Measurements from ENCODE around the gene P2RX2. TPM values are rescaled to one million over a fixed set of nuclear protein-coding genes. Genes with fewer than 3 reads are reported as not detected.
"Not testable (repeated sequence)": the region's sequence is repeated elsewhere in the genome, so short reads cannot be mapped to it uniquely, and the experiment has no call there.

Gene P2RX2
- total RNA-seq, 1 donor from 2014 or later: not detected

DNA sequence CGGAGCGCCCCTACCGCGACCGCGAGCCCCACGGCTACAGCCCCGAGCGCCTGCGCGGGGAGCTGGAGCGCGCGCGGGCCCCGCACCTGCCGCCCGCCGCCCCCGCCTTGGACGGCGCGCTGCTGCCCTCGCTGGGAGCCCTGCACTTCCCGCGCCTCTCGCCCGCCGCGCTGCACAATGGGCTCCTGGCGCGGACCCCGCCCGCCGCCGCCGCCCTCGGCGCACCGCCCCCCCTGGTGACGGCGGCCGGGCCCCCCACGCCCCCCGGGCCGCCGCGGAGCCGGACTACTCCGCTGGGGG, 35.2 kb upstream of the P2RX2 start:
- intact Hi-C loops (cut with micrococcal nuclease): no loop called here

DNA sequence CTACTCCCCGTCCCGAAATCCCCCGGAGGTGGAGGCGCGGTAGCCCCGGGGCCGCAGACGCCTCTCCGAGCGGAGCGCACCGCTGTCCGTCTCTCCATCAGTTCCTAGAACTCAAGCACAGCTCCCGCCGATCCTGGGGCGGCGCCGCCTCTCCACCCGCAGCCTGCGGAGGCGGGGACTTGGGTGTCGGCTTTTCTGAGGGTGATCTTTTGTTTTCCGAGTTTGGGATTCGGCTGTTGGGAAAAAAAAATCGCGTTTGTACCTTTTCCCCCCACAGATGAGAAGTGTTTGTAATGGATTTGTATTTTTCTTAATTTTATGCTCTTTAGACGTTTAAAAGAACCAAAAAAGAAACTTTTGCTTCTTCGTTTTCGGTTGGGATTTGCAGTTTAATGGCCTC, 34.8 kb upstream of the P2RX2 start:
- intact Hi-C loops (cut with micrococcal nuclease): no loop called here

DNA sequence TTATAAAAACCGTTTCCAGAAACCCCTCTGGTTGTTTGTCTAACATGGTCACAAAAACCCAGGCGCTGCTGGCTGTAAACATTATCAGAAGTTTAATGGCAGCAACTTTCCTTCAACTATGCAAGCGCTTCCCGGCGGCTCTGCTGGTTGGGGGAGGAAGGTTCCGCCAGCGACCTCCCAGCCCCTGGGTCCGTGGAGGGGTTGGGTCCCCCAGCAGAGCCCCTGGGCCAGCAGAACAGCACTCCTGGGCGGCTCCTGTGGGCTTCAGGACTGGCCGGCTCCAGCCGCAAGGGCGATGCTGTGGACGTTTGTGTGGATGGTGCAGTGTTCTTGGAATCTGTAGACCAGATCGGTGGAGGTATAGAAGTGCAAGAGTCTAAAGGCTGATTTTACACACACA, 34.1 kb upstream of the P2RX2 start:
- intact Hi-C loops (cut with micrococcal nuclease): no loop called here

DNA sequence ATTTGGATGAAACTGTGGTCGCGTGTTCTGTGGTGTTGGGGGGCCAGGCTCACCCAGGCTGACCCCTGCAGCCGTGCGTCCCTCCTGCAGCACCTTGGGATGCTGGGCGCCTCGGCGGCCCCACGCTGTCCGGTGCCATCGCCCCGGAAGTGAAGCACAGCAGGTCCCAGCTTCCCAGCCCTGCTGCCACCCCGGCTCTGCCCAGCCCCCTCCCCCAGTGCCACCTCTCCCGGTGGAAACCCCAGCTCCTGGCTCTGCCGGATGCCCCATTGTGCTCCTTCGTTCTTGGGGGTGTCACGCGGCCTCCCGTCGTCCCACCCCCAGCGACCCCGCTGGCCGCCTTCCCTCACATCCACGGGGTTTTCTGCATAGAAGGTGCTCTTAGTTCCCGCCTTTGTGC, 33.4 kb upstream of the P2RX2 start:
- intact Hi-C loops (cut with micrococcal nuclease): no loop called here

DNA sequence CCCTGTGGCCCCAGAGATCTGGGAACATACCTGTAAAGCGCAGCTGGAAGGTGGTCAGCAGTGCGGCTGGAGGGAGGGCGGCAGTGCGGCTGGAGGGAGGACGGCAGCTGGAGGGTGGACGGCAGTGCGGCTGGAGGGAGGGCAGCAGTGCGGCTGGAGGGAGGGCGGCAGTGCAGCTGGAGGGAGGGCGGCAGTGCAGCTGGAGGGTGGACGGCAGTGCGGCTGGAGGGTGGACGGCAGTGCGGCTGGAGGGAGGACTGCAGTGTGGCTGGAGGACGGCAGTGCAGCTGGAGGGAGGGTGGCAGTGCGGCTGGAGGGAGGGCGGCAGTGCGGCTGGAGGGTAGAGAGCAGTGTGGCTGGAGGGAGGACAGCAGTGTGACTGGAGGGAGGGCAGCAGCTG, 31.6 kb upstream of the P2RX2 start:
- intact Hi-C loops (cut with micrococcal nuclease): no loop called here

DNA sequence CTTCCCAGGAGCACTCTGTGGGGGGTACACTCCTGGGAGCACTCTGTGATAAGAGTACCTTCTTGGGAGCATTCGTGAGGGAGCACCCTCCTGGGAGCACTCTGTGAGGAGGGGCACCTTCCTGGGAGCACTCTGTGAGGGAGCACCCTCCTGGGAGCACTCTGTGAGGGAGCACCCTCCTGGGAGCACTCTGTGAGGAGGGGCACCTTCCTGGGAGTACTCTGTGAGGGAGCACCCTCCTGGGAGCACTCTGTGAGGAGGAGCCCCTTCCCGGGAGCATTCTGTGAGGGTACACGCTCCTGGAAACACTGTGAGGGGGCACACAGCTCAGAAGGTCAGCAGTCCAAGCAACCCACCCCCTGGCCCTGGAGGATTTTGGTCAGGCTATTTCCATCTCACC, 30.8 kb upstream of the P2RX2 start:
- intact Hi-C loops (cut with micrococcal nuclease): no loop called here

DNA sequence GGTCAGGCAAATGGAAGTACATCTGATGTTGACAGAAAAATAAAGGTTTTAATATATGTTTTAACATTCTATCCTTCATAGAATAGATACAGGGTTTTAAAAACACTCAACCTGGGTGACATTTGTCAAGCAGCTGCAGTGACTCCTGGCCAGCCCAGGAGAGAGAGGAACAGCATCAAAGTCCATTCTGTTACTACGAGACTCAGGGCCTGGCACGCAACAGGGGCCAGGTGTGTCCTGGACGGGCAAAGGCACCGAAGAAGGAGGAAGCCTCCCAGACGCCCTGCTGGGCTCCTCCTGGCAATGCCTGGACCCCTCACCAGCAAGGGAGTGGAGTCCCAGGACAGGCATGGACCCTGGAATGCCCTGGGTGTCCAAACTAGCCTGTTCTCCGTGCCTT, 30.3 kb upstream of the P2RX2 start:
- intact Hi-C loops (cut with micrococcal nuclease): no loop called here

DNA sequence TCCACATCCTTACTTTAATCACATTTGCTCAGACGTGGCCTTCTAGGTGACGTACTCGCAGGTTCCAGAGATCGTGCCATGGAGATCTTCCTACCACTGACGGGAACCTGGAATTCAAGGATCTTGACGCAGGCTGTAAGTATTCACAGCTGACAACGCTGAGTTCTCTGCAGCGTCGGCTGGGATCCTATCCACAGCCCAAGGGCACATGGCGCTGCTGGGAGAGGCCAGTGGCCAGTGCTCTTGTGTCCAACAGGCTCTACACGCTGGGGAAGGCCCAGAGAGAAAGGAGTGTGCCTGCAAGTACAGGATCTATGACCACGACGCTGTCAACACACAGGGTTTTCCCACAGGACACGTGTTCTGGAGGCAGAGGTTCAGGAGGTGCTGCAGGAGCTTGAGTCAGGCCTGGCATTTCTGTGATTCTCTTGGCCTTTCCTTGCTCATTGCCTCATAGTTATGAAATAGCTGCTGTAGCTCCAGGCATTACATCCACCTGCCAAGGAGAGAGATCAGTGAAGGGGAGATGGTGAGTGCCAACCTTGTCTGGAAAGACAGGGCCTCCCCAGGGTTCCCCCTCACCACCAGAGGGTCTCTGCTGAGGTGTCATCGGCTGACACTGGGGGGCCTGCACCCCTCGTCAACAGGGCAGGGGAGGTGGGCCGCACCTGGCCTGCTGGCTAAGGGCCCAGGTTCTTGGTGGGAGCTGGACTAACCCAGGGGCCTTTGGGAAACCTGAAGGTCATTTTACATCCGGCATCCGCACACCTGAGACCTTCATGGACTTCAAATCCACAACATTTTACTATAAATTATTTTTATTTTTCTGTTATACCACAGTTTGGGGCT, 29.5 kb upstream of the P2RX2 start:
- intact Hi-C loops (cut with micrococcal nuclease): no loop called here

DNA sequence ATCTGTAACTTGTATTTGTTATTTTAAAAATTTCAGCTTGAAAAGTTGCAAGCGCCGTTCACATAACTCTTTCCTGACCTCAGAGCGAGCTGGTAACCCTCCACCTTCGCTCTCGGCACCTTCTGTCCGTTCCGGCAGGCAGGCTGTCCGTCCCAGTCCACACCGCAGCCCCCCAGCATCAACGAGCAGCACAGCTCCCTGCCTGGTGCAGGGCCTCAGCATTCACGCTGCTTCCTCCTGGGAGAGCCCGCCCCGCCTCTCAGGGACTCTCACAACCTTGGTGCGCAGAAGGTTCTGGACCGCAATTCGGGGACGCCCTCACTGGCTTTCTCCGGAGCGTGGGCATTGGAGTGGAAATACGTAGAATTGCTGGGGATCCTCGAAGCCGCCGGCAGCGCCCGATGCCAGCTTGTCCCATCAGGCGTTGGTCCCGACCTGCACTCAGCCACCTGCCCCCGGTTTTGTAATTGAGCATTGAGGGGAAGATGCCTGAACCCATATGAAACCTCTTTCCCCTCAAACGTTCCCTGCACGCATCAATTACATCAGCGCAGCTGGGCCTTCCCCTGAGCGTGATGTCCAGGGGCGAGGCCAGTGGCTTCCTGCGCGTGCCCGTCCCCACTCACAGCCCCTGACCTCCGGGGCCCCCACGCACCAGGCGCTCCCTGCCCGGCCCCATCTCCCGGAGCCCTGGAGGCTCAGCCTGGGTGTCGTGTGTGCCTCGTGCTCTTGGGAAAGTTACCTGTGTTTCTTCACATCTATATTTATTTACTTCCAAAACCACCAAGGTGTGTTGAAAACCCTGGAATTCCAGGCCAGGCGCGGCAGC, 27.3 kb upstream of the P2RX2 start:
- intact Hi-C loops (cut with micrococcal nuclease): no loop called here

DNA sequence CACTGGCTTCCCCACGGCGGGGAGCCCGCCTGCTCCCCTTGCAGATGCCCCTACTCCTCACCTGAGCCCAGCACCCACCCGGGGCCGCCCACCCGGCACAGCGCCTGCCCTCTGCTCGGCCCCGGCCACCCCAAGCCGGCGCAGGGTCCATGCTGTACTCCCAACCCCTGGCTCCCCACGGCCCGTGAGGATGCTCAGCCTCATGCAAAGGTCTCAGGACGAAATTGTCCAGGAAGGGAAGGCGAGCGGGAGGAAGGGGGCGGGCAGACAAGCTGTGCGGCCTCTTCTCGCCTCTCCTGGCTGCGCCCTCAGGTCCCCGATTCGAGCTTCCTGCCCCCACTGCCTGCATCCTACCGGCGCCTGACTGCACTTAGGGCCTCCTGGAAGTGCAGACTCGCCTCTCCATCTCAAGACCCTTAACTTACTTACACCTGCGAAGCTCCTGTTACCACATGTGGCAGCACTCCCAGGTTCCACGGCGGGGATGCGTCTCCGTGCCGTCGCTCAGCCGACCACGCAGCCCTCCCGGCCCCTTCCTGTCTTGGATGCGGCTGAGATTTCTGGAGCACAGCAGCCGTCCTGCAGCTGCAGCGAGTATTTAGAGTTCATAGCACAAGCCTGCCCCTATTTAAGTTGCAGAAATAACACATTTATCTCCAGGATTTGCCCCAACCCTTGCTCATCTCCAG, 26.1 kb upstream of the P2RX2 start:
- intact Hi-C loops (cut with micrococcal nuclease): no loop called here

DNA sequence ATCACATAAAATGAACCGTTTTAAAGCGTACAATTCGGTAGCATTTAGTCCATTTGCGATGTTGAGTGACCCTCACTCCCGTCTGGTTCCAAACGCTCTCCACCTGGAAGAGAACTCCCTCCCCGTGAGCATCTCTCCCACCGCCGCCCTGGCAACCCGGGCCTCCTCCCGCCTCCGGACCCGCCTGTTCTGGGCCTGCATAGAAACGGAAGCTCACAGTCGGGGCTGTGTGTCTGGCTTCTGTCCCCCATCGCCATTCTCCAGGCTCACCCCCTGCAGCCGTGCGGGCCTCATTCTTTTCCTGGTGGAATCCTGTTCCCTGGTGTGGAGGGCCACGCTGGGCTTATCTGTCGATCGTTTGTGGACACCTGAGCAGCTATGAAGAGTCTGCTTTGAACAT, 25.5 kb upstream of the P2RX2 start:
- intact Hi-C loops (cut with micrococcal nuclease): no loop called here

DNA sequence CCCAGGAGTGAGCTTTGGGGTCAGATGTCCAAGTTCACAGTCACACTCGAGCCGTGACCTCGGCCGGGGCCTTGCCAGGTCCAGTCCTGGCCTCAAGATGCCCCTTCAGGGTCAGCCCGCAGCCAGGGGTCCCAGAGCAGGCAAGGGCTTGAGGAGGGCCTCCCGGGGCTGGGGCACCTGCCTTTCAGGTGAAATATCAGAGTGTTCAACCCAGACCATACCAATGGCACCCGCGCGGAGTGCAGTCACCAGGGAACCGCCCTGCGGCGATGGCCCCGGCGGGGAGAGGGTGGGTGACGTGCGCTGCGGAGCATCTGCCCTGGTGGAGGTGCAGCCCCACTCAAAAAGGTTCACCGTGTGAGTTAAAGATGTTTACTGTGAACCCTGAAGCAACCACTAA, 25.1 kb upstream of the P2RX2 start:
- intact Hi-C loops (cut with micrococcal nuclease): no loop called here

DNA sequence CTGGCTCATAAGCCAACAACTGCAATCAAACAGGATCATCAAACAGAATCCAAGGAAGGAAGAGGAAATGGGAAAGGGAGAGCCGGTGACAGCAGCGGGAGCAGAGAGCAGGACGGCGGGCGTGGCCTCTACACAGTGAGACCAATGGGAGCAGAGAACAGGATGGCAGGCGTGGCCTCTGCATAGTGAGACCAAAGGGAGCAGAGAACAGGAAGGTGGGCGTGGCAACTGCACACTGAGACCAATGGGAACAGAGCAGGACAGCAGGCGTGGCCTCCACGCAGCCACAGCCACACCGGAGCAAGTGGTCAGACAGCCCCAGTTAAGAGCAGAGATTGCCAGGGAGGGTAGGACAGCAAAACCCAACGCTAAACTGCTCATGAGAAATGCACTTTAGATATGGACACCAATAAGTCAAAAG, 24.6 kb upstream of the P2RX2 start:
- intact Hi-C loops (cut with micrococcal nuclease): no loop called here

DNA sequence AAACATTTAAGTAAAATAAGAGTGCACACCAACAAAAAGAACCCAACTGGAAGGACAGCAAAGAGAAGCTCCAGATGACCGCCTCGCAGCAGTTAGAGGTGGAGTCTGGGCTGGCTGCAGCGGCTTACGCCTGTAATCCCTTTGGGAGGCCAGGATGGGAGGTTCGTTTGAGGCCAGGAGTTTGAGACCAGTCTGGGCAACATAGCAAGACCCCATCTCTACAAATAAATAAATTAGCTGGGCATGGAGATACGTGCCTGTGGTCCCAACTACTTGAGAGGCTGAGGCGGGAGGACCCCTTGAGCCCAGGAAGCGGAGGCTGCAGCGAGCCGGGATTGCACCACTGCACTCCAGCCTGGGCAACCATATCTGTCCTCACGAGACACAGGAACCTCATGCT, 23.4 kb upstream of the P2RX2 start:
- intact Hi-C loops (cut with micrococcal nuclease): no loop called here

DNA sequence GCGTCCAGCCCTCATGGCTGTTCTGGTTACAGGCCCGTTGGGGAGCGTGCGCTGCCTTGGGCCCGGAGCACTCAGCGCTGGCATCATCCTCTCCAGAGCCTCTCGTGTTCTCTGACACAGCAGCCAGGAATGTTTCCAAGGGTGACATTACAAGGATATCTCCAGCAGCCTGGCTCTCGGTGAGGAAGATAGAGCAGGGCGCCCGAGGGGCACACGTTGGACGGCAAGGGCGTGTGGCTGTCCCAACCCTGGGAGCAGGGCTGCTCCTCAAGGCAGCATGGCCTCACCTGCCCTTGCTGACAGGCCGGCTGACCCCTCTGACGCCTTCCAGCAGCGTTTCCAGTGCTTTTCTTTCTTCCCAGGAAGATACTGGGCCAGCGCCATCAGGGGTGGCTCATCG, 22.6 kb upstream of the P2RX2 start:
- intact Hi-C loops (cut with micrococcal nuclease): no loop called here

DNA sequence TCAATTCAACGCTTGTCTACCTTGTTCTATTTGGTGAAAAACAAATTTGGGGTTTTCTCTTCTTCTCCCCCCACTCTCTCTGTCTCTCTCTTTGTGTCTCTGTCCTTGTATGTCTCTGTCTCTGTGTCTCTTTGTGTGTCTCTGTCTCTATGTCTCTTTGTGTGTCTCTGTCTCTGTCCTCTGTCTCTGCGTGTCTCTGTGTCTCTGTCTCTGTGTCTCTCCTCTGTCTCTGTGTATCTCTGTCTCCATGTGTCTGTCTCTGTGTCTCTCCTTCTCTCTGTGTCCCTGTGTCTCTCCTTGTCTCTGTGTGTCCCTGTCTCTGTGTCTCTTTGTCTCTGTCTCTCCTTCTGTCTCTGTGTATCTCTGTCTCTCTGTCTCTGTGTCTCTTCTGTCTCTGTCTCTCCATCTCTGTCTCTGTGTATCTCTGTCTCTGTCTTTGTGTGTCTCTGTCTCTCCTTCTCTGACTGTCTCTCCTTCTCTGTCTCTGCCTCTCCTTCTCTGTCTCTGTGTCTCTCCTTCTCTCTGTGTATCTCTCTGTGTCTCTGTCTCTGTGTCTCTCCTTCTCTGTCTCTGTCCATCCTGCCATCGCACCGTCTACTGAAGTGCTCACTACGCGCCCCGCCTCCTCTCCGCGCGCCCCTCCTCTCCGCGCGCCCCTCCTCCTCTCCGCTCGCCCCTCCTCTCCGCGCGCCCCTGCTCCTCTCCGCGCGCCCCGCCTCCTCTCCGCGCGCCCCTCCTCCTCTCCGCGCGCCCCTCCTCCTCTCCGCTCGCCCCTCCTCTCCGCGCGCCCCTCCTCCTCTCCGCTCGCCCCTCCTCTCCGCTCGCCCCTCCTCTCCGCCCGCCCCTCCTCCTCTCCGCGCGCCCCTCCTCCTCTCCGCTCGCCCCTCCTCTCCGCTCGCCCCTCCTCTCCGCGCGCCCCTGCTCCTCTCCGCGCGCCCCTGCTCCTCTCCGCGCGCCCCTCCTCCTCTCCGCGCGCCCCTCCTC, 21.0 kb upstream of the P2RX2 start:
- intact Hi-C loops (cut with micrococcal nuclease): no loop called here

DNA sequence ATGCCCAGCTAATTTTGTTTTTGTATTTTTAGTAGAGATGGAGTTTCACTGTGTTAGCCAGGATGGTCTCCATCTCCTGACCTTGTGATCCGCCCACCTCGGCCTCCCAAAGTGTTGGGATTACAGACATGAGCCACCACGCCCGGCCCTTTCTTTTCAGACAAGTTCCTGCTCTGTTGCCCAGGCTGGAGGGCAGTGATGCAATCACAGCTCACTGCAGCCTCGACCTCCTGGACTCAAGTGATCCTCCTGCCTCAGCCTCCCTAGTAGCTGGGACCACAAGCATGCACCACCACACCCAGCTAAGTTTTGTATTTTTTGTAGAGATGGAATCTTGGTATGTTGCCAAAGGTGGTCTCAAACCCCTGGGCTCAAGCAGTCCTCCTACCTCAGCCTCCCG, 19.1 kb upstream of the P2RX2 start:
- intact Hi-C loops (cut with micrococcal nuclease): not testable (repeated sequence)

DNA sequence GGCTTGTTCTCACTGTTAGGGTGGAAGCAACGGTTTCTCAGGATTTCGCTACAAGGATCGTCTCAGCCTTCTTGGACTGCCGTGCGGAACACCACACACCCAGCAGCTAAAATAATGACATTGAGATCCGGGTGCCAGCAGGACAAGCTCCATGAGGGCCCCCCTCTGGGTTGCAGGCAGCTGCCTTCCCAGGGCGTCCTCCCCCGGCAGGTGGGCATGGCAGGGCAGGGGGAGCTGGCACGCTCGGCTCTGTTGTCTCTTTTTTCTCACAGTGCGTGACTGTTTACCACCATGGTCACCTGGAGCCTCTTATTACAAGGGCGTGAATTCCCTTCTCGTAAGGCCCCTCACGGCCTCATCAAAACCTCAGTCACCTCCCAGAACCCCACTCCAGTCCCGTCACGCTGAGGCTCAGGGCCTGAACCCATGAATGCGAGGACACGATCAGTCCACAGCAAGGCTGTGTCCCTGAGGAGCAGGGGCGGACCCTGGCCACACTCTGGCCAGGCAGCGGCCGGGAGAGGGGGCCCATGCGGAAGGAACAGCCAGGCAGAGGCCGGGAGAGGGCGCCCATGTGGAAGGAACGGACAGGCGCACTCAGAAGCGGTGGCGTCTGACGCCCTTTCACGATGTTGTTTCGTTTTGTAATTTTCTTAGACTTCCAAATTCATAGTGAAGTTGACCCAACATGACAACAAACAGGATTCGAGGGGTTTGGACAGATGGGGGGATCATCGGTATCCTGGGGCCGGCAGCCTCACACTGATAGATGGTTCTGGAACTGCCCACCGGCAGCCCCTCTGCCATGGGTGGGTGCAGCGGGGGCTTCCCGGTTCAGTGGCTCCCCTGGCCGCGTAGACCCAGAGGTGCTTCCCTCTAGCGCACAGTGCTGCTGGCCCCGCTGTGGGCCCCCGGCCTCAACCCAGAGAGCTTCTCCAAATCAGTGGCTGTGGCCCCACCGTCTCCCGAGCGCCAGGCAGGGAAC, 18.2 kb upstream of the P2RX2 start:
- intact Hi-C loops (cut with micrococcal nuclease): no loop called here

DNA sequence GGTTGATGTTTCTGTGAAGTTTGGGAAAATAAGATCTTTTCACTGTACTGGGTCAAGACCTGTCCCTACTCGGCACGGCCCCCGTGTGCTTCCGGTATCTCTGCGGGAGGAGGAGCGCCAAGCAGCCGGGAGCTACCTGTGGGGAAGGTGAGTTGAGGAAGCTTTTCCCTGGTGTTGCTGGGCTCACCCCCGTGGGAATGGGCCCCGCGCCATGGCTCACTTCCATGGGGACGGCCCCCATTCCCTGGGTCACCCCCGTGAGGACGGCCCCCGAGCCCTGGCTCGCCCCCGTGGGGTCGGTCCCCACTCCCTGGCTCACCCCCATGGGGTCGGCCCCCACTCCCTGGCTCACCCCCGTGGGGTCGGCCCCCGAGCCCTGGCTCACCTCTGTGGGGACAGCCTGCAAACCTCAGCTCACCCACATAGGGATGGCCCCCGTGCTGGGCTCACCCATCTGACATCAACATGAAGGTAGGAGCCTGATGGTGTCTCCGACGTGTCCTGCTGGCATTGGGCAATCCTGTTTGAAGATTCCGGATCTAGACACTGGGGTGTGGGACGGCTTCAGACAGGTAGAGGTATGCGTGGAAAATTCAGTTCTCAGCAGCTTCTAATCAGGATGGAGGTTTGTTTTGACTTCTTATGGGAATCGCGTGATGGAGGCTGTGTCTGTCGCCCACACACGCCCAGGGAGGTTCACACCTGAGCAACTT, 17.2 kb upstream of the P2RX2 start:
- intact Hi-C loops (cut with micrococcal nuclease): no loop called here
